ENCODE data around the gene F11R.

GRCh38 chr1:161052899-161053298 is 31.9 kb upstream of the F11R start:
- TF ChIP-seq POLR2AphosphoS5 (IDR thresholded peaks at IDR 0.05; ENCODE audit: low read depth), result no peak
- TF ChIP-seq CTCF (IDR thresholded peaks at IDR 0.05; ENCODE audit: insufficient read depth, low read length), result no peak
- TF ChIP-seq REST (IDR thresholded peaks at IDR 0.05; ENCODE audit: insufficient replicate concordance, low read depth), result no peak
- no peak for TF ChIP-seq SPI1 (IDR thresholded peaks at IDR 0.05; ENCODE audit: borderline replicate concordance, low read depth)
